PC-3 (cell line): ENCODE results near the gene IL18R1. TPM values are rescaled to one million over a fixed set of nuclear protein-coding genes. Genes with fewer than 3 reads are reported as not detected.

ENCODE experiments used
- ATAC-seq: fragments of 200-7000 bp; cut with Tn5 transposase; 2 replicates; pipeline ENCODE4 v1.9.1; 2020; ENCODE audit warnings: mild to moderate bottlenecking, moderate library complexity
- BruUV-seq: library from RNA; stranded (reverse); fragments of 400-500 nt; replicated peaks from 2 replicates; lab custom pipeline; 2021; lab: Mats Ljungman, UMichigan
- CTCF ChIA-PET: fragments of 300-600 bp; sonication (Branson Sonifier 250); formaldehyde crosslinking; loops from one replicate; lab custom pipeline; 2022; ENCODE audit warnings: antibody characterized with exemption; lab: Charles Lee
- POLR2A ChIA-PET: fragments of 300-600 bp; sonication (Branson Sonifier 250); formaldehyde crosslinking; loops from one replicate; lab custom pipeline; 2022; ENCODE audit warnings: antibody characterized with exemption; ENCODE audit not compliant: unreplicated experiment; lab: Charles Lee
- DNase-seq: peaks from one replicate; pipeline ENCODE4 v3.0.0-alpha.2; 2015
- H2AFZ ChIP-seq: fragments of 300-600 bp; sonication (generic); 2 replicates; pipeline ENCODE4 v1.6.0; 2016; ENCODE audit warnings: antibody characterized with exemption, low read length
- H3F3A ChIP-seq: fragments of 300-600 bp; sonication (generic); one replicate; pipeline ENCODE4 v1.6.0; 2017; ENCODE audit warnings: antibody characterized with exemption, low read length, control low read depth, mild to moderate bottlenecking; ENCODE audit not compliant: unreplicated experiment
- H3K27ac ChIP-seq: fragments of 300-600 bp; sonication (generic); 2 replicates; pipeline ENCODE4 v1.5.1; 2016; ENCODE audit warnings: mild to moderate bottlenecking, low read length
- H3K27me3 ChIP-seq: fragments of 300-600 bp; sonication (generic); 2 replicates; pipeline ENCODE4 v1.6.1; 2016; ENCODE audit warnings: low read length, mixed read lengths
- H3K36me3 ChIP-seq: fragments of 300-600 bp; sonication (generic); 2 replicates; pipeline ENCODE4 v1.6.1; 2016; ENCODE audit warnings: low read depth, mixed run types, low read length, mixed read lengths
- H3K4me1 ChIP-seq: fragments of 300-600 bp; sonication (generic); 2 replicates; pipeline ENCODE4 v1.5.1; 2016; ENCODE audit warnings: low read length; ENCODE audit not compliant: insufficient read depth
- H3K4me2 ChIP-seq: fragments of 300-600 bp; sonication (generic); 2 replicates; pipeline ENCODE4 v1.6.0; 2016; ENCODE audit warnings: low read length
- H3K4me3 ChIP-seq: fragments of 300-600 bp; sonication (generic); 2 replicates; pipeline ENCODE4 v1.5.1; 2016; ENCODE audit warnings: mild to moderate bottlenecking, low read length, mixed read lengths
- H3K79me2 ChIP-seq: fragments of 300-600 bp; sonication (generic); 2 replicates; pipeline ENCODE4 v1.6.1; 2017; ENCODE audit warnings: low read length, mixed read lengths
- H3K9ac ChIP-seq: fragments of 300-600 bp; sonication (generic); 2 replicates; pipeline ENCODE4 v1.6.0; 2016; ENCODE audit warnings: mild to moderate bottlenecking, low read length
- H3K9me2 ChIP-seq: fragments of 300-600 bp; sonication (generic); replicated peaks from 2 replicates; pipeline ENCODE4 v1.6.1; 2016; ENCODE audit warnings: mixed run types, low read length, mixed read lengths
- H3K9me3 ChIP-seq: fragments of 300-600 bp; sonication (generic); 2 replicates; pipeline ENCODE4 v1.6.1; 2016; ENCODE audit warnings: low read length, mixed read lengths
- H4K20me1 ChIP-seq: fragments of 300-600 bp; sonication (generic); 2 replicates; pipeline ENCODE4 v1.6.1; 2016; ENCODE audit warnings: low read length, mixed read lengths
- EZH2 ChIP-seq: fragments of 300-600 bp; sonication (generic); IDR thresholded peaks from one replicate; pipeline ENCODE4 v1.6.1; 2017; ENCODE audit warnings: antibody characterized with exemption, mild to moderate bottlenecking, low read length; ENCODE audit not compliant: unreplicated experiment
- EZH2phosphoT487 ChIP-seq: fragments of 300-600 bp; sonication (generic); IDR thresholded peaks from 2 replicates; pipeline ENCODE4 v1.6.1; 2018; ENCODE audit warnings: mild to moderate bottlenecking, antibody characterized with exemption, low read length, borderline replicate concordance
- intact Hi-C: fragments of 100-400 bp; cut with micrococcal nuclease; formaldehyde crosslinking; loops from 2 replicates; pipeline ENCODE4 v1.9.0; 2023
- total RNA-seq: library from RNA; depleted of rRNA; stranded (reverse); fragments of >200 nt; gene quantifications from 2 replicates; pipeline ENCODE4 v1.2.3, GENCODE V29; 2014
- TF ChIP-seq, protein P1 (sequence below): fragments of 300-600 bp; sonication (generic); conservative IDR thresholded peaks from 2 replicates; pipeline ENCODE4 v1.5.1; 2017; ENCODE audit warnings: antibody characterized with exemption, low read depth, mild to moderate bottlenecking, low read length

The IL18R1 gene
- total RNA-seq, 1 experiment from 2014 or later, result 1.2 TPM

DNA sequence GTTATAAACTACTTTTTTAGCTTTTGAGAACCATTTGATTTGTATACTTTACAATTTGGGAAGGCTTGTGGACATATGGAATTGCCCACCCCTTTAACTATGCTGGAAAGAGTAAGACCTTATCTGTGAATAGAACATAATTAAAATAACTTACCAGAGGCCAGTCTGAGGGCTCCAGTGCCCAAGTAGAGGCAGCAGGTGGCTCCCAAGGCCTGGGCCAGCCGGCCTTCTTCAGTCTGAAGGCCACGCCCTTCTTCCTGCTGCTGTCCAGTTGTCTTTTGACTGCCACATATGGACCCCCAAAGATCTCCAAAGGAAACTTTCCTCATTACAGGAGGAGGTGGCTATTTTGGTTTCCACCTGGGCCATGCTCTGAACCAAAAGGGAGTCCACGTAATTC is 55.4 kb downstream of the IL18R1 start:
- H4K20me1 ChIP-seq, result no peaks in the 10 kb centered on the region
- no peaks in the 10 kb centered on the region for H3K36me3 ChIP-seq
- no peaks in the 10 kb centered on the region for H3K27me3 ChIP-seq
- ATAC-seq (no peak), DNase-seq (no peak)
- TF ChIP-seq EZH2 (no peak), EZH2phosphoT487 (no peak)
- TF ChIP-seq, protein P1, sequence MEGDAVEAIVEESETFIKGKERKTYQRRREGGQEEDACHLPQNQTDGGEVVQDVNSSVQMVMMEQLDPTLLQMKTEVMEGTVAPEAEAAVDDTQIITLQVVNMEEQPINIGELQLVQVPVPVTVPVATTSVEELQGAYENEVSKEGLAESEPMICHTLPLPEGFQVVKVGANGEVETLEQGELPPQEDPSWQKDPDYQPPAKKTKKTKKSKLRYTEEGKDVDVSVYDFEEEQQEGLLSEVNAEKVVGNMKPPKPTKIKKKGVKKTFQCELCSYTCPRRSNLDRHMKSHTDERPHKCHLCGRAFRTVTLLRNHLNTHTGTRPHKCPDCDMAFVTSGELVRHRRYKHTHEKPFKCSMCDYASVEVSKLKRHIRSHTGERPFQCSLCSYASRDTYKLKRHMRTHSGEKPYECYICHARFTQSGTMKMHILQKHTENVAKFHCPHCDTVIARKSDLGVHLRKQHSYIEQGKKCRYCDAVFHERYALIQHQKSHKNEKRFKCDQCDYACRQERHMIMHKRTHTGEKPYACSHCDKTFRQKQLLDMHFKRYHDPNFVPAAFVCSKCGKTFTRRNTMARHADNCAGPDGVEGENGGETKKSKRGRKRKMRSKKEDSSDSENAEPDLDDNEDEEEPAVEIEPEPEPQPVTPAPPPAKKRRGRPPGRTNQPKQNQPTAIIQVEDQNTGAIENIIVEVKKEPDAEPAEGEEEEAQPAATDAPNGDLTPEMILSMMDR, result no peak
- intact Hi-C loops, result no loop called here
- no peaks in the 10 kb centered on the region for H3K9me3 ChIP-seq
- no peak overlapping the region for H3K4me2 ChIP-seq
- H3K9me2 ChIP-seq, result no peaks in the 10 kb centered on the region
- no peak overlapping the region for H3K27ac ChIP-seq
- no peaks in the 10 kb centered on the region for H3K4me1 ChIP-seq
- ChIA-PET CTCF (no interaction called here), POLR2A (no interaction called here)
- BruUV-seq, result no TSS peak
- H3K9ac ChIP-seq, result no peak overlapping the region
- H3K4me3 ChIP-seq, result no peak overlapping the region
- H3F3A ChIP-seq, result no peaks in the 10 kb centered on the region
- H3K79me2 ChIP-seq, result no peaks in the 10 kb centered on the region
- no peak overlapping the region for H2AFZ ChIP-seq

DNA sequence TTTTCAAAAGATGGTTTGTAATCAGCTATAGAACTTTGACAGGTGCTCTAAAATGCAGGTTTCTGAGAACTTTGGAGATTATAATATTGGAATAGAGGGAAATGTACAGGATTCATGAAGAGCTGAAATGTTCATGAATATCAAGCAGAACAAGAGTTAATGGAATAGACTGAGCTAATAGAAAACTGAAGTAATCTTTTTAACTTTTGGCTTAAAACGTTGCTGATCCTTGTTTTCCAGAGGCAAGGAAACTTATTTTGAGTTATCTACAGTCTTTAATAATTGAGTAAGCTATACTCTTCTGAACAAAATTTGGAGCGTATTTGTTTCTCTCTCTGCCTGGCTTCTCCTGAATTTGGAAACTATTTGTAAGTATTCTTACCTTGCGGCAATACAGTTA is 56.6 kb downstream of the IL18R1 start:
- TF ChIP-seq EZH2 (no peak), EZH2phosphoT487 (no peak)
- no peaks in the 10 kb centered on the region for H3F3A ChIP-seq
- H3K9me3 ChIP-seq, result no peaks in the 10 kb centered on the region
- BruUV-seq, result no TSS peak
- intact Hi-C loops, result no loop called here
- H3K79me2 ChIP-seq, result no peaks in the 10 kb centered on the region
- H3K4me3 ChIP-seq, result no peak overlapping the region
- no peak overlapping the region for H2AFZ ChIP-seq
- H3K27me3 ChIP-seq, result no peaks in the 10 kb centered on the region
- H3K4me2 ChIP-seq, result no peak overlapping the region
- H3K27ac ChIP-seq, result no peak overlapping the region
- POLR2A ChIA-PET, result interaction anchor here (0.7 kb wide), 1 partner anchor 1683 kb away, joined by 3 read pairs; no protein-coding TSS in a partner anchor
- DNase-seq, result no peak
- no peak for ATAC-seq
- H3K9ac ChIP-seq, result no peak overlapping the region
- CTCF ChIA-PET, result no interaction called here
- H3K4me1 ChIP-seq, result no peaks in the 10 kb centered on the region
- H4K20me1 ChIP-seq, result no peaks in the 10 kb centered on the region
- H3K9me2 ChIP-seq, result no peaks in the 10 kb centered on the region
- H3K36me3 ChIP-seq, result no peaks in the 10 kb centered on the region

DNA sequence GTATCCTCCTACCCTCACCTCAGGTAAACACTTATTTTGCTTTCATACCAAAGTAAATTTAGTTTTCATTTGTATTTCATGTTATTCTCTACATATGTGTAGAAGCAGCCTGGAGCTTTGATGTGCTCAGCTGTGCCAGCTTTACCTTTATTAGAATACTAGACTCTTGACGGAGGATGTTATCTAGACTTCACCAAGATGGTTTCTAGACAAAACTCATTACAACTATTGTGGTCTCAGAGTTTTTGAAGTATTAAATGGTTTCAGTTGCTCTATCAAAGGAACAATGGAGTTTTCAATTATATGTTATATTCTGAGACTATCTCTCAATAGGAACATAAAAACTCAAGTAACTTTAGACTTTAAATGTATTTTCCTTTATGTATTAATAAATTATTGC is 62.4 kb downstream of the IL18R1 start:
- Histone ChIP-seq H3K4me1 (no peaks in the 10 kb centered on the region), H3F3A (no peaks in the 10 kb centered on the region), H3K4me2 (no peak overlapping the region), H3K27me3 (peaks cover 34% of the 10 kb centered on the region), H3K9me3 (no peaks in the 10 kb centered on the region), H3K9ac (no peak overlapping the region), H3K9me2 (no peaks in the 10 kb centered on the region), H4K20me1 (no peaks in the 10 kb centered on the region), H2AFZ (no peak overlapping the region), H3K27ac (no peak overlapping the region), H3K79me2 (no peaks in the 10 kb centered on the region), H3K4me3 (no peak overlapping the region), H3K36me3 (no peaks in the 10 kb centered on the region)
- POLR2A ChIA-PET, result no interaction called here
- no TSS peak for BruUV-seq
- CTCF ChIA-PET, result no interaction called here
- ATAC-seq, result no peak
- no peak for DNase-seq
- intact Hi-C loops, result no loop called here
- TF ChIP-seq EZH2phosphoT487 (no peak), EZH2 (no peak)
- TF ChIP-seq, protein P1, result no peak
